WTC11 (cell line): Measurements from ENCODE around the gene RXRA. TPM values are rescaled to one million over a fixed set of nuclear protein-coding genes. Genes with fewer than 3 reads are reported as not detected.

Experiments used
- ATAC-seq: fragments of 200-7000 bp; cut with Tn5 transposase; 2 replicates; pipeline ENCODE4 v1.10.0; 2021; ENCODE audit warnings: mild to moderate bottlenecking, moderate library complexity
- CTCF ChIA-PET: fragments of 300-600 bp; sonication (Branson Sonifier 250); formaldehyde crosslinking; loops from one replicate; lab custom pipeline; 2021; ENCODE audit warnings: antibody characterized with exemption; lab: Charles Lee
- POLR2A ChIA-PET: fragments of 350-600 bp; sonication (Branson Sonifier 250); formaldehyde crosslinking; loops from one replicate; lab custom pipeline; 2021; ENCODE audit warnings: antibody characterized with exemption; lab: Charles Lee
- DNase-seq: peaks from one replicate; pipeline ENCODE4 v3.0.0; 2021; ENCODE audit warnings: low spot score
- H3K27ac Mint-ChIP-seq: 2 replicates; pipeline ENCODE4 v1.8.0; 2021; ENCODE audit warnings: mixed read lengths
- H3K27me3 Mint-ChIP-seq: 2 replicates; pipeline ENCODE4 v1.8.0; 2021; ENCODE audit warnings: low read depth, mild to moderate bottlenecking, moderate library complexity, mixed read lengths
- H3K36me3 Mint-ChIP-seq: 2 replicates; pipeline ENCODE4 v1.8.0; 2021; ENCODE audit warnings: mixed read lengths
- H3K4me1 Mint-ChIP-seq: 2 replicates; pipeline ENCODE4 v1.8.0; 2022; ENCODE audit warnings: mixed read lengths
- H3K4me3 Mint-ChIP-seq: 2 replicates; pipeline ENCODE4 v1.8.0; 2021; ENCODE audit warnings: mild to moderate bottlenecking, moderate library complexity, mixed read lengths
- H3K9me3 Mint-ChIP-seq: 2 replicates; pipeline ENCODE4 v1.8.0; 2021; ENCODE audit warnings: mixed read lengths
- CBFB ChIP-seq: sonication (generic); formaldehyde crosslinking; IDR thresholded peaks from 2 replicates; pipeline ENCODE4 v1.8.1; 2022; ENCODE audit warnings: mild to moderate bottlenecking, low read depth, missing genetic modification reagents
- NR2C2 ChIP-seq: sonication (generic); formaldehyde crosslinking; IDR thresholded peaks from 2 replicates; pipeline ENCODE4 v1.8.0; 2022; ENCODE audit warnings: mild to moderate bottlenecking, missing genetic modification reagents
- RELA ChIP-seq: sonication (generic); formaldehyde crosslinking; IDR thresholded peaks from 2 replicates; pipeline ENCODE4 v1.8.1; 2022; ENCODE audit warnings: missing genetic modification reagents, mild to moderate bottlenecking, borderline replicate concordance
- SMAD3 ChIP-seq: sonication (generic); formaldehyde crosslinking; IDR thresholded peaks from 2 replicates; pipeline ENCODE4 v1.8.0; 2022; ENCODE audit warnings: missing genetic modification reagents, mild to moderate bottlenecking, borderline replicate concordance
- SMAD4 ChIP-seq: sonication (generic); formaldehyde crosslinking; IDR thresholded peaks from 2 replicates; pipeline ENCODE4 v1.8.0; 2022; ENCODE audit warnings: mild to moderate bottlenecking, missing genetic modification reagents
- TEAD4 ChIP-seq: sonication (generic); formaldehyde crosslinking; IDR thresholded peaks from 2 replicates; pipeline ENCODE4 v1.8.0; 2022; ENCODE audit warnings: mild to moderate bottlenecking, missing genetic modification reagents
- TP53 ChIP-seq: sonication (generic); formaldehyde crosslinking; IDR thresholded peaks from 2 replicates; pipeline ENCODE4 v1.8.1; 2023; ENCODE audit warnings: mild to moderate bottlenecking, missing genetic modification reagents
- USF2 ChIP-seq: sonication (generic); formaldehyde crosslinking; IDR thresholded peaks from 2 replicates; pipeline ENCODE4 v1.8.1; 2023; ENCODE audit warnings: mild to moderate bottlenecking, missing genetic modification reagents, moderate library complexity
- ZMAT4 ChIP-seq: fragments of 250-450 bp; sonication (Bioruptor Pico); IDR thresholded peaks from 2 replicates; pipeline ENCODE4 v1.9.0; 2021; ENCODE audit warnings: mild to moderate bottlenecking
- ZNF532 ChIP-seq: fragments of 250-450 bp; sonication (Bioruptor Pico); IDR thresholded peaks from 2 replicates; pipeline ENCODE4 v1.9.0; 2021; ENCODE audit warnings: mild to moderate bottlenecking, borderline replicate concordance
- total RNA-seq: library from RNA; stranded (reverse); gene quantifications from 3 replicates; pipeline ENCODE4 v1.2.3, GENCODE V29; 2021
- TF ChIP-seq, protein P1 (sequence below): sonication (generic); formaldehyde crosslinking; IDR thresholded peaks from 2 replicates; pipeline ENCODE4 v1.8.1; 2022; ENCODE audit warnings: missing genetic modification reagents, borderline replicate concordance
- TF ChIP-seq, protein P2 (sequence below): sonication (generic); formaldehyde crosslinking; IDR thresholded peaks from 2 replicates; pipeline ENCODE4 v1.8.1; 2023; ENCODE audit warnings: mild to moderate bottlenecking, missing genetic modification reagents
- TF ChIP-seq, protein P3 (sequence below): sonication (generic); formaldehyde crosslinking; IDR thresholded peaks from 2 replicates; pipeline ENCODE4 v1.8.0; 2022; ENCODE audit warnings: mild to moderate bottlenecking, missing genetic modification reagents

RXRA gene
- total RNA-seq, 1 experiment from 2014 or later = 27.5 TPM

GRCh38 chr9:134295746-134296250 lies 30.5 kb upstream of the RXRA start (continued):
- TF ChIP-seq, protein P1, sequence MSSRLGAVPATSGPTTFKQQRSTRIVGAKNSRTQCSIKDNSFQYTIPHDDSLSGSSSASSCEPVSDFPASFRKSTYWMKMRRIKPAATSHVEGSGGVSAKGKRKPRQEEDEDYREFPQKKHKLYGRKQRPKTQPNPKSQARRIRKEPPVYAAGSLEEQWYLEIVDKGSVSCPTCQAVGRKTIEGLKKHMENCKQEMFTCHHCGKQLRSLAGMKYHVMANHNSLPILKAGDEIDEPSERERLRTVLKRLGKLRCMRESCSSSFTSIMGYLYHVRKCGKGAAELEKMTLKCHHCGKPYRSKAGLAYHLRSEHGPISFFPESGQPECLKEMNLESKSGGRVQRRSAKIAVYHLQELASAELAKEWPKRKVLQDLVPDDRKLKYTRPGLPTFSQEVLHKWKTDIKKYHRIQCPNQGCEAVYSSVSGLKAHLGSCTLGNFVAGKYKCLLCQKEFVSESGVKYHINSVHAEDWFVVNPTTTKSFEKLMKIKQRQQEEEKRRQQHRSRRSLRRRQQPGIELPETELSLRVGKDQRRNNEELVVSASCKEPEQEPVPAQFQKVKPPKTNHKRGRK (CRISPR knock-in tag) = no peak
- TF ChIP-seq CBFB (CRISPR knock-in tag) (no peak), SMAD4 (CRISPR knock-in tag) (no peak), TEAD4 (CRISPR knock-in tag) (no peak), ZMAT4 (CRISPR knock-in tag) (no peak)

DNA sequence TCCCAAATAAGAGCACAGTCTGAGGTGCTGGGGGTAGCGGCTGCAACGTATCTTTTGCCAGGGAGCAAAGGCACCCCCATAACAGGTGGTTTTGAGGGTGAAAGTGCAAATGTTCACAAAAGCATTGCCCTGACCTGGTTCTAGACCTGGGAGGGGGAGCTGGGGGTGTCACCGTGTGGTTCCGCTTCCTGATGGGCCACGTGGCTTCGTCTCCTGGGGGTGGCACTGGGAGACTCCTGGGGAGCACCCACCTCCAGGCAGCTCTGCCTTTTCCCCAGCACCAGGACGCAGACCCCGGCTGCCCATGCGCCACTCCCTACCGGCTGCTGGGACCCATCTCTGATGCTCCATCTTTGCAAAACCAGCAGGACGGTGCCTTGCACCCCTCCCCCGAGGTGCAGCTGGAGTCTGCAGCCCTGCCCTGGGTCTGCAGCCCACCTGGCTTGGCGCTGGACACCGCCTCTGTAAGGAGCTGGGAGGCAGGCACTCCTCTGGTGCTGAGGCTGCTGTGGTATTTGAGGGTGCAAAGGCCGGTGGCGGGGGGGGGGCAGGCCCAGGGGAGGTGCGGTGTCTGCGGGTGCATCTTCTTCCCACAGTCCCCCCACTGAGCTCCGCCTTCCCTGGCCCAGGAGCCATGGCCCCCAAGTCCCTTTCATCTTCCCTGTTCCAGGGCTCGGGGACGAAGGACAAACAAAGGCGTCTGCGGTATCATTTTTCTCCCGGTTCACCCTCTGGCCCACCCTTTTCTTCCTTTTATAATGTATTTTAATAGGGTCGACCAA lies 29.8 kb upstream of the RXRA start:
- TF ChIP-seq USF2 (CRISPR knock-in tag) (no peak), SMAD3 (CRISPR knock-in tag) (no peak), RELA (CRISPR knock-in tag) (no peak), SMAD4 (CRISPR knock-in tag) (no peak), TP53 (no peak), ZNF532 (no peak), NR2C2 (CRISPR knock-in tag) (no peak)
- TF ChIP-seq, protein P2, sequence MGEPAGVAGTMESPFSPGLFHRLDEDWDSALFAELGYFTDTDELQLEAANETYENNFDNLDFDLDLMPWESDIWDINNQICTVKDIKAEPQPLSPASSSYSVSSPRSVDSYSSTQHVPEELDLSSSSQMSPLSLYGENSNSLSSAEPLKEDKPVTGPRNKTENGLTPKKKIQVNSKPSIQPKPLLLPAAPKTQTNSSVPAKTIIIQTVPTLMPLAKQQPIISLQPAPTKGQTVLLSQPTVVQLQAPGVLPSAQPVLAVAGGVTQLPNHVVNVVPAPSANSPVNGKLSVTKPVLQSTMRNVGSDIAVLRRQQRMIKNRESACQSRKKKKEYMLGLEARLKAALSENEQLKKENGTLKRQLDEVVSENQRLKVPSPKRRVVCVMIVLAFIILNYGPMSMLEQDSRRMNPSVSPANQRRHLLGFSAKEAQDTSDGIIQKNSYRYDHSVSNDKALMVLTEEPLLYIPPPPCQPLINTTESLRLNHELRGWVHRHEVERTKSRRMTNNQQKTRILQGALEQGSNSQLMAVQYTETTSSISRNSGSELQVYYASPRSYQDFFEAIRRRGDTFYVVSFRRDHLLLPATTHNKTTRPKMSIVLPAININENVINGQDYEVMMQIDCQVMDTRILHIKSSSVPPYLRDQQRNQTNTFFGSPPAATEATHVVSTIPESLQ (CRISPR knock-in tag) = no peak
- TF ChIP-seq, protein P1 (CRISPR knock-in tag) = no peak
- TF ChIP-seq, protein P3, sequence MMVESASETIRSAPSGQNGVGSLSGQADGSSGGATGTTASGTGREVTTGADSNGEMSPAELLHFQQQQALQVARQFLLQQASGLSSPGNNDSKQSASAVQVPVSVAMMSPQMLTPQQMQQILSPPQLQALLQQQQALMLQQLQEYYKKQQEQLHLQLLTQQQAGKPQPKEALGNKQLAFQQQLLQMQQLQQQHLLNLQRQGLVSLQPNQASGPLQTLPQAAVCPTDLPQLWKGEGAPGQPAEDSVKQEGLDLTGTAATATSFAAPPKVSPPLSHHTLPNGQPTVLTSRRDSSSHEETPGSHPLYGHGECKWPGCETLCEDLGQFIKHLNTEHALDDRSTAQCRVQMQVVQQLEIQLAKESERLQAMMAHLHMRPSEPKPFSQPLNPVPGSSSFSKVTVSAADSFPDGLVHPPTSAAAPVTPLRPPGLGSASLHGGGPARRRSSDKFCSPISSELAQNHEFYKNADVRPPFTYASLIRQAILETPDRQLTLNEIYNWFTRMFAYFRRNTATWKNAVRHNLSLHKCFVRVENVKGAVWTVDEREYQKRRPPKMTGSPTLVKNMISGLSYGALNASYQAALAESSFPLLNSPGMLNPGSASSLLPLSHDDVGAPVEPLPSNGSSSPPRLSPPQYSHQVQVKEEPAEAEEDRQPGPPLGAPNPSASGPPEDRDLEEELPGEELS (CRISPR knock-in tag) = no peak
- TF ChIP-seq, all 79 proteins: peak for 0
- no peak overlapping the region for H3K27ac Mint-ChIP-seq
- no peak for ATAC-seq
- H3K9me3 Mint-ChIP-seq = no peaks in the 10 kb centered on the region
- ChIA-PET POLR2A (no interaction called here), CTCF (interaction anchor here (1.0 kb wide), 1 partner anchor 142 kb away, joined by 3 read pairs; no protein-coding TSS in a partner anchor)
- no peaks in the 10 kb centered on the region for H3K36me3 Mint-ChIP-seq
- no peak overlapping the region for H3K4me3 Mint-ChIP-seq
- no peaks in the 10 kb centered on the region for H3K27me3 Mint-ChIP-seq
- peaks cover 2% of the 10 kb centered on the region; the same call in 1 of the 2 replicates for H3K4me1 Mint-ChIP-seq
- no peak for DNase-seq
